Nephron progenitor cell (in vitro differentiated cells): ENCODE results near the gene TCHHL1.
"Not testable (repeated sequence)": the region's sequence is repeated elsewhere in the genome, so short reads cannot be mapped to it uniquely, and the experiment has no call there.

Experiments
- DNase-seq: peaks from one replicate; pipeline ENCODE4 v3.0.0; 2021
- H3K27ac Mint-ChIP-seq: 2 replicates; pipeline ENCODE4 v1.8.0; 2021; ENCODE audit warnings: mild to moderate bottlenecking, moderate library complexity, mixed read lengths
- H3K27me3 Mint-ChIP-seq: 2 replicates; pipeline ENCODE4 v1.8.0; 2021; ENCODE audit warnings: mild to moderate bottlenecking, low read depth, mixed read lengths; ENCODE audit not compliant: poor library complexity
- H3K36me3 Mint-ChIP-seq: 2 replicates; pipeline ENCODE4 v1.8.0; 2021; ENCODE audit warnings: low read depth, mixed read lengths
- H3K4me1 Mint-ChIP-seq: 2 replicates; pipeline ENCODE4 v1.8.0; 2021; ENCODE audit warnings: mixed read lengths
- H3K4me3 Mint-ChIP-seq: 2 replicates; pipeline ENCODE4 v1.8.0; 2021; ENCODE audit warnings: mild to moderate bottlenecking, moderate library complexity, mixed read lengths
- H3K9me3 Mint-ChIP-seq: 2 replicates; pipeline ENCODE4 v1.8.0; 2021; ENCODE audit warnings: mild to moderate bottlenecking, moderate library complexity, mixed read lengths
- TF ChIP-seq, protein P1 (sequence below): fragments of 200-600 bp; sonication (generic); IDR thresholded peaks from 2 replicates; pipeline ENCODE4 v1.5.0; 2021; ENCODE audit warnings: antibody characterized with exemption

The TCHHL1 gene

DNA sequence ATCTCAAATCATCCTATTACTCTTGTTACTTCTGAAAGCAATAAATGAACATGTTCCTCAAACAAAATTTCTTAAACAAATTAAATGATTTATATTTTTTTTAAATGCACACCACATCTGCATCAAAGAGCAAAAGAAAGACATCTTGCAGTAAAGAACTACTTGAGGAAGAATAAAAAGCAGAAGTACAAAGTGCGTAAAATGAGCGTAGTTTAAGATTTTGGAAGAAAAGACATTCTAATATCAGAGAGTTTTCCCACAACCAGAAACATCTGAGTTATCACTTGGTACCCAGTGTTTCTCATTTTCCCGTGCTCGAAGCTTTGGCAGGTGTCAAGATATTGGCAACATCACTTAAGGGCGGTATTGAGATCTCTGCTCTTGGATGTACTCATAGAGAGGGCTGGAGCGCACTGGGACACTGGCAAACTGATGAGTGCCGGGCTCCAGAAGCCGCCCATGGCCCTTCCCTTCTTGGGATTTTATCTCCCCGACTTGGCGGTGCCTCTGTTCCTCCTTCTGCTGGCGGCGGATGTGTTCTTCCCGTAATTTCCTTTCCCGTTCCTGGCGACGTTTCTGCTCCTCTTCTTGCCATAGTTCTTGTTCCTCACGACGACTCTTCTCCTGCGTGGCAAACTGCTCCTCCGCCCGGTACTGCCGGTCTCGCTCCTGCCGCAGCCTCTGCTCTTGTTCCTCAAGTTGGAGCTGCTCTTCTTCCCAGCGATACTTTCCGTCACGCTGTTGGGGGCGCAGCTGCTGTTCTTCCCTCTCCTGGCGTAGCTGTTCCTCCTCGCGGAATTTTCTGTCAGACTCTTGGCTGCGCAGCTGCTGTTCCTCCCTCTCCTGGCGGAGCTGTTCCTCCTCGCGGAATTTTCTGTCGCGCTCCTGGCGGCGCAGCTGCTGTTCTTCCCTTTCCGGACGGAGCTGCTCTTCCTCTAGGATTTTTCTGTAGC, 18.4 kb upstream of the TCHHL1 start:
- H3K4me3 Mint-ChIP-seq = no peak overlapping the region
- no peaks in the 10 kb centered on the region for H3K36me3 Mint-ChIP-seq
- peaks cover 13% of the 10 kb centered on the region for H3K27me3 Mint-ChIP-seq
- H3K4me1 Mint-ChIP-seq = no peaks in the 10 kb centered on the region
- H3K27ac Mint-ChIP-seq = no peak overlapping the region
- DNase-seq = no peak
- TF ChIP-seq, protein P1, sequence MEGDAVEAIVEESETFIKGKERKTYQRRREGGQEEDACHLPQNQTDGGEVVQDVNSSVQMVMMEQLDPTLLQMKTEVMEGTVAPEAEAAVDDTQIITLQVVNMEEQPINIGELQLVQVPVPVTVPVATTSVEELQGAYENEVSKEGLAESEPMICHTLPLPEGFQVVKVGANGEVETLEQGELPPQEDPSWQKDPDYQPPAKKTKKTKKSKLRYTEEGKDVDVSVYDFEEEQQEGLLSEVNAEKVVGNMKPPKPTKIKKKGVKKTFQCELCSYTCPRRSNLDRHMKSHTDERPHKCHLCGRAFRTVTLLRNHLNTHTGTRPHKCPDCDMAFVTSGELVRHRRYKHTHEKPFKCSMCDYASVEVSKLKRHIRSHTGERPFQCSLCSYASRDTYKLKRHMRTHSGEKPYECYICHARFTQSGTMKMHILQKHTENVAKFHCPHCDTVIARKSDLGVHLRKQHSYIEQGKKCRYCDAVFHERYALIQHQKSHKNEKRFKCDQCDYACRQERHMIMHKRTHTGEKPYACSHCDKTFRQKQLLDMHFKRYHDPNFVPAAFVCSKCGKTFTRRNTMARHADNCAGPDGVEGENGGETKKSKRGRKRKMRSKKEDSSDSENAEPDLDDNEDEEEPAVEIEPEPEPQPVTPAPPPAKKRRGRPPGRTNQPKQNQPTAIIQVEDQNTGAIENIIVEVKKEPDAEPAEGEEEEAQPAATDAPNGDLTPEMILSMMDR = no peak
- peaks cover 9% of the 10 kb centered on the region for H3K9me3 Mint-ChIP-seq

DNA sequence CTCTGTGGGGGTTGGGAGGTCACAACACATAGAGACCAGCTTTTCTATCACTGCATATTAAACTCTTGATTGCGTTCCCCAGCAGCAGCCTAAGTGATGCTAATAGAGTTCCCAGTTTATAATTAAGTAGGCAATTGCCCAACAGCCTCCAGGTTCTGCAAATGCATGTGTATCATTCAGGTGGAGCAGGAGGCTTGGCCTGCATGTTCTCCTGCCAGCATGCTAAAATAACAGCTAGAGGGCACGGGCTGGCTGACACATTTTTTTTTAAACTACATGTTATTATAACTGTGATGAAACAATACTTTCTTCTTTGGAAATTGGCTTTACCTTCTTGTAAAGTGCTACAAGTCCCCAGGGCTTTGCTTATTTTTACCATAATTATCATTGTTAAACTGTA, 16.0 kb upstream of the TCHHL1 start:
- H3K36me3 Mint-ChIP-seq = no peaks in the 10 kb centered on the region
- H3K9me3 Mint-ChIP-seq = peaks cover 24% of the 10 kb centered on the region
- no peak overlapping the region for H3K4me3 Mint-ChIP-seq
- peaks cover 19% of the 10 kb centered on the region for H3K27me3 Mint-ChIP-seq
- H3K27ac Mint-ChIP-seq = no peak overlapping the region
- DNase-seq = no peak
- no peaks in the 10 kb centered on the region for H3K4me1 Mint-ChIP-seq
- TF ChIP-seq, protein P1 = no peak

DNA sequence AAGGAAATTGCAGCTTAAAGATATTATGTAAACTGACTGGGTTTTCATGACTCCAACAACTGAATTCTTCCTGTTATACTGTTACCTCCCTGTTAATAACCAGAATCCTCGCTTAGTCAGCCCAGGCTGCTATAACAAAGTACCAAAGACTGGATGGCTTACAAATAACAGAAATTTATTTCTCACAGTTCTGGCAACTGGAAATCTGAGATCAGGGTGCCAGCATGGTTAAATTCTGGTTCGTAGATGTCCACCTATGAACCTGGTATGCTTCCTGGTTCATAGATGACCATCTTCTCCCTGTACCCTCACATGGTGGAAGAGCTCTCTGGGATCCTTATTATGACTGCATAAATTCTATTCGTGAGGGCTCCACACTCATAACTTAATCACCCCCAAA, 8.1 kb upstream of the TCHHL1 start:
- peaks cover 13% of the 10 kb centered on the region for H3K27me3 Mint-ChIP-seq
- H3K4me3 Mint-ChIP-seq = no peak overlapping the region
- TF ChIP-seq, protein P1 = no peak
- H3K9me3 Mint-ChIP-seq = peaks cover 27% of the 10 kb centered on the region
- no peak for DNase-seq
- H3K36me3 Mint-ChIP-seq = no peaks in the 10 kb centered on the region
- no peak overlapping the region for H3K27ac Mint-ChIP-seq
- H3K4me1 Mint-ChIP-seq = no peaks in the 10 kb centered on the region

DNA sequence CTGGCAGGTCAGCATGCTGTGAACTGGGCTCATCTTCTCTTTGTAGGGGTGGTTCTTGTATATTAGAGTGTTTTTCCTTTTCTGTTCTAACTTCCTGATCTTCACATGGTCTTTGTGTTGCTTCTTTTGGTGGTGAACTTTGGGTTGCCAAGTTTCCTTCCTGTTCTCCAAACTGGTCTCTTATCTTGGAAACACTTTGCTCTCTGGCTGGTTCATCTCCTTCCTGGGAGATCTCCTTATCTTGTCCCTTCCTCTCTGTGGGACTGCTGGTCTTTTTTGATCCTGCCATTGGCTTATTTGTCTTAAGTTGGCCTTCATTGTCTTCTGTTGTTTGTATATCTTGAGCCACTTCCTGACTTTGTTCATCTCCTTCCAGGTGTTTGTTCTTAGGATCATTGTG, 2.1 kb downstream of the TCHHL1 start:
- H3K27ac Mint-ChIP-seq = no peak overlapping the region
- DNase-seq = no peak
- H3K4me3 Mint-ChIP-seq = no peak overlapping the region
- H3K36me3 Mint-ChIP-seq = no peaks in the 10 kb centered on the region
- peaks cover 4% of the 10 kb centered on the region for H3K27me3 Mint-ChIP-seq
- peaks cover 6% of the 10 kb centered on the region for H3K9me3 Mint-ChIP-seq
- H3K4me1 Mint-ChIP-seq = no peaks in the 10 kb centered on the region
- TF ChIP-seq, protein P1 = no peak

DNA sequence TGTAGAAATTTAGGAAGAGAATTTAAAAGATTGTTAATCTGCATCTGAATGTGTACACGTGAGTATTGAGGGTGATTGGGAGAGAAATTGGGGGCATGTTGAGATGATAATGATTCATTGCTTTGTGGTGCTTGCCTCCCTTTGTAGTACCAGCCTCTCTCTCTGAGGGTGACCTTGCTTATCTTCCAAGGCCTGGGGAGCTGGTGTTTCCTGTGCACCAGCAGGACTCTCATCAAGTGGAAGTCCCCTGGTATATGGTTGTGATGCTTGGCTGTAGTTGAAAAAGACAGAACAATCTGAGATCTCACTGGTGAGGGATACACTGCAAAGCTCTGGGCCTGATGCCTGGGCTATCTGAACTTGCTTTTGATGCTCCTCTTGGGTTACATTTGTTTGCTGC, 4.0 kb downstream of the TCHHL1 start:
- H3K4me3 Mint-ChIP-seq = no peak overlapping the region
- DNase-seq = no peak
- no peak overlapping the region for H3K27ac Mint-ChIP-seq
- peaks cover 14% of the 10 kb centered on the region for H3K9me3 Mint-ChIP-seq
- H3K27me3 Mint-ChIP-seq = peaks cover 4% of the 10 kb centered on the region
- no peaks in the 10 kb centered on the region for H3K36me3 Mint-ChIP-seq
- no peaks in the 10 kb centered on the region for H3K4me1 Mint-ChIP-seq
- TF ChIP-seq, protein P1 = no peak

DNA sequence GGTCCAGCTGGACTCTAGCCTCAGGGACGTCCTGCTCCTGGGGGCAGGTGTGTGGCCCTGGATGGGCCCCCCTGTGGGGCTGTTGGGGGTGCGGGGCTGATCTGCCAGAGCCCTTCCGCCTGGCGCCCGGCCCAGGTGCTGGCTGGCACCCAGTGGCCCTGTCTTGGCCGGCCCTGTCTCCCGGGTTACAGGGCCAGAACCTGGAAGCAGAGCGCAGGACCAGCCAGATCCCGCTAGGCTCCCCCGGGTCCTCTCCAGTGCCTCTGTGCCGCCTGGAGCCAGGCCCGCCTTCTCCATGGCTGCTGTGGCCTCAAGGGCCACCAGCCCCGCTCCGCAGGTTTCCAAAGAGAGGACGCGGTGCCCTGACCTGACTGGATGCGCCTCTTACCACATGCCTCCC, 7.8 kb downstream of the TCHHL1 start:
- DNase-seq, H3K4me1 Mint-ChIP-seq, H3K27ac Mint-ChIP-seq, H3K36me3 Mint-ChIP-seq, H3K4me3 Mint-ChIP-seq, H3K27me3 Mint-ChIP-seq: not testable (repeated sequence)
- peaks cover 34% of the 10 kb centered on the region for H3K9me3 Mint-ChIP-seq

DNA sequence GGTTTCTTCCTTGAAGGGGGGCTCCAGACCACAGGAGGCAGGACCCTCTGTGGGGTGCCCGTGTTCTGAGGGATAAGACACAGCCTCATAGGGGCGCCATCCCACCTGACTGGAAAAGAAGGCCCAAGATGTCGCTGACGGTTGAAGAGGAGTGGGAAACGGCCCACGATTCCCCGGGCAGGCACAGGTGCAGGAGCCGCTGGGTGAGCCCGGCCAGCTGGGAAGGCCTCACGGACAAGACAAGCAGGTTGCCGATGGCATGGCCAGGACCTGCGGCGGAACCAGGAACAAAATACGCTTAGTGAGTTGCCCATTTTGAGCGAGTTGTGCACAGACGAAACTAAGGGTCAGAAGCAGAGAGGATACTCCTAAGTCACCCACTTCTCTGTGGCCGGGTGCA, 8.4 kb downstream of the TCHHL1 start:
- not testable (repeated sequence) for H3K36me3 Mint-ChIP-seq, H3K27ac Mint-ChIP-seq, H3K4me3 Mint-ChIP-seq, DNase-seq, H3K4me1 Mint-ChIP-seq, H3K27me3 Mint-ChIP-seq
- peaks cover 34% of the 10 kb centered on the region for H3K9me3 Mint-ChIP-seq
